ENCODE data around the gene RNMT.
"Not testable (repeated sequence)": the region's sequence is repeated elsewhere in the genome, so short reads cannot be mapped to it uniquely, and the experiment has no call there.

Gene RNMT

GRCh38 chr18:13735681-13736080 is 9.2 kb downstream of the RNMT start:
- DNase-seq (ENCODE audit: low read depth): no peak

GRCh38 chr18:13745696-13746095 is 19.2 kb downstream of the RNMT start:
- no peak for DNase-seq (ENCODE audit: low read depth)

GRCh38 chr18:13746633-13747032 is 20.2 kb downstream of the RNMT start:
- DNase-seq (ENCODE audit: low read depth): no peak

GRCh38 chr18:13751599-13751998 is 25.1 kb downstream of the RNMT start:
- DNase-seq (ENCODE audit: low read depth): not testable (repeated sequence)

DNA sequence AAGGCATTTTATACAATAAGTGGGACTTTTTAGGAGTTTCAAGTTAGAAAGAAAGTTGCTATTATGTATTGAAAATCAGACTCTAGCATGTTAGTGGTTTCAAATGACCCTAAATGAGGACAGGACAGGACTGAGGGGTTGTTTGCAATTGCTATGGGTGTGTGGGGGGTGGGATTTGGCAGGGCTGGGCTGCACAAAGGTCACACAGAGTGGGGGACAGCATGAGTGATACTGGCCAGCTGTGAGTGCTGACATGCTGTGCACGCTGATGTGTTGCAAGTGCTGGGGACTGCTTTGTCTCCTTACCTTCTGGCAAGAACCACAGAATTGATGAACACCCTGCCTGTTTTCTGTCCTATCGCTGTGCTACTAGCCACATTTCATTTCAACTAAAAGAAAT is 29.8 kb downstream of the RNMT start:
- no peak for DNase-seq (ENCODE audit: low read depth)

DNA sequence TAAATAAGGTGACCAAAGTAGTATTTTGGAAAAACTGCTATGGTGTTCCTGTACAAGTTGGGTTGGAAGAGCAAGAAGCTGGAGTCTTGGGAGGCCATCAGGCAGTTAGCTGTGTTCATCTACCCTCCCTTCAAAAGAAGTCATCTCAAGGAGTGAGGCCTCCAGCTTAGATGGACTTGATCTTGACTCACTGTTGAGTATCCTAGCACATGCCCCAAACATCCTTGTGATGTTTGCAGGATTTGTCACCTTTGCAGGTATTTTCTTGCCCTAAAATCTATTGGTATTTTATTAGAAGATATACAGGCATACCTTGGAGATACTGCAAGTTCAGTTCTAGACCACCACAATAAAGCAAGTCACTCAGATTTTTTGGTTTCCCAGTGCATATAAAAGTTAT is 30.2 kb downstream of the RNMT start:
- no peak for DNase-seq (ENCODE audit: low read depth)

DNA sequence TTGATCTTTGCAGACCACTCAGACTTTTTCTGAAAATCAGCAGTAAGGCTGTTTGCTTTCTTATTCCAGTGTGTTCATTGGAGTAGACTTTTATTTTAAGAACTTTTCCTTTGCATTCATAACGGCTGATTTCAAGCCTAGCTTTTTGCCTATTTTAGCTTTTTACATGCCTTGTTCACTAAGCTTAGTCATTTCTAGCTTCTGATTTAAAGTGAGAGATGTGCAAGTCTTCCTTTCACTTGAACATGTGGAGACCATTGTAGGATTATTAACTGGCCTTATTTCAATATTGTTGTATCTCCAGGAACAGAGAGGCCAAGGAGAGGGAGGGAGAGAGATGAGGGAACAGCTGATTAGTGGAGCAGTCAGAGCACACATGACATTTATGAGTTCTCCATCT is 32.1 kb downstream of the RNMT start:
- no peak for DNase-seq (ENCODE audit: low read depth)

- no peak for DNase-seq (ENCODE audit: low read depth)
Observed at GRCh38 chr18:13760047-13760446, 33.6 kb downstream of the RNMT start.

GRCh38 chr18:13762690-13763439 is 36.4 kb downstream of the RNMT start:
- DNase-seq (ENCODE audit: low read depth): no peak

DNA sequence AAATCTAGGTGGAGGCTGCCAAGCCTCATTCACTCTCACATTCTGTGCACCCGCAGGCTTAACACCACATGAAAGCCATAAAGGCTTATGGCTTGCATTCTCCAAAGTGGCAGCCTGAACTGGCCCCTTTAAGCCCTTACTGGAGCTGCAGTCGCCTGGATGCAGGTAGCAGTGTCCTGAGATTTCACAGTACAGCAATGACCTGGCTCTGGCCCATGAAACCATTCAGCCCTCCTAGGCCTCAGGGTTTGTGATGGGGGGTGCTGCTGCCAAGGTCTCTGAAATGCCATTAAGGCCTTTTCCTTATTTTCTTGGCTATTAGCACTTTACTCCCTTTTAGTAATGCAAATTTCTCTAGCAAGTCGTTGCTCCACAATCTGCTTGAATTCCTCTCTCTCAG is 48.6 kb downstream of the RNMT start:
- no peak for DNase-seq (ENCODE audit: low read depth)

GRCh38 chr18:13791181-13791580 is 64.7 kb downstream of the RNMT start:
- no peak for DNase-seq (ENCODE audit: low read depth)

DNA sequence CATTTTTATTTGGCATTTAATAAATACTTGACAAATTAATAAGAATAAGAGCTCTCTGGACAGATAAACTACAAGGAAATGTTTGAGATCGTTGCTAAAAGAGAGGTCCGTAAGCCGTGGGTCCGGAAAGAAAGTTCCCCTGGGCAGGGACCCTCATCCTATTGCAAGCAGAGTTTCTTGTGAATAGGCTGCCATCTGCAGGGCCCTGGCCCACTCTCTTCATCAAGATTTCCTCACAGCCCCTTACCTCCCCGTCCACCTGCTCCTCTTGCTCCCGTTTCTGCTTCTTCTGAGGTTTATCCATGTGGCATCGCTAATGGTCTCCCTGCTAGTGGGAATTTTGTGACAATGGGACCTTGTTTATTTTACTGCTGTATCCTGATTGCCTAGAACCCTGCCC is 67.3 kb downstream of the RNMT start:
- no peak for DNase-seq (ENCODE audit: low read depth)

DNA sequence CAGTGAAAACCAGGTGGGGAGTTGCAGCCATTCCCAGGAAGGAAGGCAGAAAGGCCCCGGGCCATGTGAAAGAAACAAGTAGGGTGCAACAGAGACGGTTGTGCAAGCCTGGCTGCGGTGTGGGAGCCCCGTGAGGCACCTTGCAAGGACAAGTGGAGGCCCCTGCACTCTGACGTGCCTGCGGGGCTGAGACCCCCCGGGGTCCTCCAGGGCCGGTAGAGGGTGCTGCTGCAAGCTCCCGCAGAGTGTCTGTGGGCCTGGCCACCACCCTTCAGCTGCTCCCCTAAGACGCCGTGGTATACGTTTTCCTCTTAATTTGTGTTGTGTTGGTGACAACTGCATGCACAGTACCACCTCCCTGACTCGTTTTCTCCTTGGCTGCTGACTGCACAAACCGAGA is 70.0 kb downstream of the RNMT start:
- no peak for DNase-seq (ENCODE audit: low read depth)

GRCh38 chr18:13797157-13797611 is 70.7 kb downstream of the RNMT start:
- DNase-seq (ENCODE audit: low read depth): no peak

- DNase-seq (ENCODE audit: low read depth): no peak
Observed at GRCh38 chr18:13799396-13799795, 72.9 kb downstream of the RNMT start.

- DNase-seq (ENCODE audit: low read depth): peak; percentile 17
Observed at GRCh38 chr18:13800505-13801259, 74.2 kb downstream of the RNMT start.

GRCh38 chr18:13801260-13801601 is 74.8 kb downstream of the RNMT start:
- DNase-seq (ENCODE audit: low read depth): no peak

GRCh38 chr18:13804305-13804704 is 77.8 kb downstream of the RNMT start:
- DNase-seq (ENCODE audit: low read depth): no peak

DNA sequence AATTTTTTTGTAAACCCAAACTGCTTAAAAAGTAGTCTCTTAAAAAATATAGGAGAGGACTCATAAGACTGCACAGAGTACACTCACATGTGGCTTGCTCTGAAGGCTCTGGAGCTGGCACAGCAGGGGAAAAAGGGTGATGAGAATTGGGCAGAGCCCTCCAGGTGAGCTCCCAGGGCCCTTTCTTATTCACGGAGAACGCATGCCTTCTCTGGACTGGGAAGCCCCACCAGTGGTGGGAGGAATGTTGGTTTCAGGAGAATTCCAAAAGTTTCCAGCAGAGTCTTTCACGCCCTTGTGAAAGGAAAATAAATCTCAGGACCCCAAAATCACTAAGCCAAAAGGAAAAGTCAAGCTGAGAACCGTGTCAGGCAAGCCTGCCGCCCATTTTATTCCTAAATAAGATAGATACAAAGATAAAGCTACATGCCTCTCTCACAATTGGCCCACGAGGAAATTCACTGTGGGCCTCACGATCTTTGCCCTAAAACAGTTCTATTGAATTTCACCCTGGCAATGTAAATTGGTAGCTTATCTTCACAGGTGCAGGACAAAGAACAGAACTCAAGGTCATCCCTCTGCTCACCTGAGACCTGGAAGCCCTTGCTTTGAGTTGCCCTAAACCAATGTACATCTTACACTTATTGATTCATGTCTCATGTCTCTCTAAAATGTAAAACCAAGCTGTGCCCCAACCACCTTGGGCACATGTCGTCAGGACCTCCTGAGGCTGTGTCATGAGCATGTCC is 82.0 kb downstream of the RNMT start:
- no peak for DNase-seq (ENCODE audit: low read depth)

DNA sequence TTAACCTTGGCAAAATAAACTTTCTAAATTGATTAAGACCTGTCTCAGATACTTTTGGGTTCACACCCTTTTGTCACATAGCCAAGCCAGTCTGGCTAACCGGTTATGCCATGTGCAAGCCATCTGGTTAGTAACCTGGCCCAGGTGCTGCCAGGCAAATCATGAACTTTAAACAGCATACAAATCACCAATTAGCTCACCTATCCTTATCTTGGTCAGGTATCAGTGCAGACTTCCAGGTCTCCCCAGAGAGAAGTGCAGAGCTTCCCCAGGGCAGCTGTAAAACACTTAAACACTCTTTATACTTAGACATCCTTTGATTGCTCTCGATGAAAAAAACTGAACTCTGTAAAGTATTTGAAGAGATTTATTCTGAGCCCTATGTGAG is 82.6 kb downstream of the RNMT start:
- no peak for DNase-seq (ENCODE audit: low read depth)

DNA sequence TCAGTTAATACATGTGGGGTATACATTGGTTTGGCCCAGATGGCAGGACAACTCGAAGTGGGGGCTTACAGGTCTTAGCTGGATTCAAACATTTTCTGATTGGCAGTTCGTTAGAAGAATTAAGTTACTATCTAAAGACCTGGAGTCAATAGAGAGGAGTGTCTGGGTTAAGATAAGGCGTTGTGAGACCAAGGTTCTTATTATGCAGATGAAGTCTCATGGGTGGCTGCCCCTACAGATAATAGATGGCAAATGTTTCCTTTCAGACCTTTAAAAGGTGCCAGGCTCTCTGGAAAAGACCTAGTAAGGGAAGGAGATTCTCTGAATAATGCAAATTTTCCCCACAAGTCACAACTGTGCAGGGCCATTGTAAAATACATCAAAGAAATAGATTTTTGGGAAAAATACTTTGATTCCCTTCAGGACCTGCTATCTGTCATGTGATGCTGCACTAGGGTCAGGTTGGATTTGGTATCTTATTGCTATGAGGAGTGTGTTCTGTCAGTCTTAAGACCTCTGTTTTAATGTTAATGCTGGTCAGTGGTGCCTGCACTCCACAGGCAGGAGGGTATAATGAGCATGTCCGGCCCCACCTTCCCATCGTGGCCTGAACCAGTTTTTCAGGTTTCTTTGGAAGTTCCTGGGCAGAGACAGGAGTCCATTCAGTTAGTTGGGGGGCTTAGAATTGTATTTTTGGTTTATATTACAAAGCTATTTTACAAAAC is 83.2 kb downstream of the RNMT start:
- DNase-seq (ENCODE audit: low read depth): no peak

DNA sequence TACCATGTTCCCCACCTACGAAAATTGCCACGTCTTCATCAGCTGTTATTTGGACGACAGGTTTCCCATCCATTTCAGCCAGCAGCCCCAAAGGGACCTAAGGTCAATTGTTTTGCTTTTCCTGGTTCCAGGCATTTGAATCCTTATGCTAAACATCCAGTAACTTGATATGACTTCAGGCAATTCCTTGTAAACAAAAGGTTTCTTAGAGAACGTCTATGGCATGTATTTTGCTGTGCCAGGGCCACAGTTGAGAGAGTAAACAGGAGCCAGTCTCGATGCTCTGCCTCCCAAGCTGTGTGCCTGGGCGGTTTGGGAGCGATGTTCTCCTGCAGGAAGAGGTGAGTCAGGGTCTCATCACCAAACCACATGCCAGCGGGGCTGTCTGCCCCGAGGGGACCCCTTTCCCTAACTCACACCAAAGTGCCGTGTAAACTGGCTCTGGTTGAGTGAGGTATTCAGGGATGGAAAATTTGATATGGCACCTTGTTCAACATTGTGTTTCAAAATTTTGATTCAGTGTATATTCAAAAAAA is 84.5 kb downstream of the RNMT start:
- no peak for DNase-seq (ENCODE audit: low read depth)

Data from activated T-helper 1 cell treated with Interleukin-2 at 50 U/mL for 16 hours (primary cell).